NCI-H446 (cell line): ENCODE results near the gene MED9.

ENCODE experiments used
- DNase-seq, 2 experiments: peaks; one replicate each; lab custom pipeline; 2025; lab: John Stamatoyannopoulos, UW

MED9 gene

GRCh38 chr17:17516941-17517720 lies 40.3 kb downstream of the MED9 start:
- DNase-seq: no peak

DNA sequence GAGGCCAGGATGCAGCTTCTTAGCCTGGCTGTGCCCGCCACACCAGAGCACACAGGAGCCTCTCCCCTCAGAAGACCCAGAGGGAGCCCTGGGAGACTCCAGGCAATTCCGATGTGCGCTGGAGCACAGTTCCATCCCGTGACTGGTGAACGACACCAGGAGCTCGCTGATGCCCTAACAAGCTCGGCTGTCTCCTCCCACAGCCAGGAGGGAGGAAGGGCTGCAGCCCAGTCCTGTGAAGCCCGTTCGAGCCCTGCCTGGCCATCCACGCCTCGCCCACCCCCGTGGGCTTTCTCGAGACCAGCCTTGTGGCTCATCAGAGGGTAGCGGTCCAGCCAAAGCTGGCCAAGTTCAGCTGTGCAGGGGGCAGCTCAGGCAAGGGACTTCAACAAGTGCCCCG lies 41.2 kb downstream of the MED9 start:
- no peak for DNase-seq

GRCh38 chr17:17518951-17519350 lies 42.2 kb downstream of the MED9 start:
- no peak for DNase-seq

DNA sequence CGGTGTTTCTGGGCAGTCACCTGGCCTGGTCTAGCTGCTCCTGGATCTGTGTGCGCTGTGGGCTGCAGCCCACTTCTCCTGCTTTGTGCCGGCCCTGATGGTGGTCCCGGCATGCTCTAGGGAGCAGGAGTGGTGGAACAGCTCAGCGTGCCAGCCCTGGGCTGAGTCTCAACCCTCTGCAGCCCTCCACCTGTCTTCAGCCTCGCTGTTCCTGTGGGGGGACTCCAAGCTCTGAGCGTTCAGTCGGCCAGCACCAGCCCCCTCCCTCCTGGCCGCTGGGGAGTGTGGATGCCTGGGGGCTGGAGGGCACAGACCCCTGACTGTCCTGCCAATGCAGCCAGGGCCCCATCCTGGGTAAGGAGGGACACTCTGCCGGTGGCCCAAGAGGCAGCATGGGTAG lies 43.1 kb downstream of the MED9 start:
- no peak for DNase-seq

DNA sequence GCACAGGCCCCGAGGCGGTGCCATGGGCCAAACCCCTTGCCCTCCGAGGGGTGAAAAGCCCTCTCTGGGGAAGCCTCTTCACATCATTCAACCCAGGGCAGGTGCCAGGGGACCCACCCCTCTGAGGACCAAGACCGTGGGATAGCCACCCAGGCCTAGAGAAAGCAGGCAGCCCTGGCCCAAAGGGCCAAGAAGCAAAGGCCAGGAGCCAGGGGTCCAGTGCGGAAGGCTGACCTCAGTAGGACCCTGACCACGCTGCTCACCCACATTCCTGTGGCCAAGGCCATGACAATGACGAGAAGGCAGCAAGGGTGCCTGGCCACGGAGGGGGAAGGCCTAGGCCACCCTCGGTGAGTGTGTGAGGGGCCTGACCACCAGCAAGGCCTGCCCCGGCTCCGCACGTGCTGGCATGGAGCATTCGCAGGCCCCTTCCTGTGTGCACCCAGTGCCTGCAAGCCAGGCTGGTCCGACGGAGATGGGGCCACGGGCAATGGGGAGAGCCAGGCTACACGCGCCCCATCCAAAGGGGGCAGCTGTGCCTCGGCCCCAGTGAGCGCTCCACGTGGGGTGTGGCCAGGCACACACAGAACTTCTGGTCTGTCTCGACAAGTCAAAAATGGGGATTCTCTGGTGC lies 43.9 kb downstream of the MED9 start:
- DNase-seq: no peak

DNA sequence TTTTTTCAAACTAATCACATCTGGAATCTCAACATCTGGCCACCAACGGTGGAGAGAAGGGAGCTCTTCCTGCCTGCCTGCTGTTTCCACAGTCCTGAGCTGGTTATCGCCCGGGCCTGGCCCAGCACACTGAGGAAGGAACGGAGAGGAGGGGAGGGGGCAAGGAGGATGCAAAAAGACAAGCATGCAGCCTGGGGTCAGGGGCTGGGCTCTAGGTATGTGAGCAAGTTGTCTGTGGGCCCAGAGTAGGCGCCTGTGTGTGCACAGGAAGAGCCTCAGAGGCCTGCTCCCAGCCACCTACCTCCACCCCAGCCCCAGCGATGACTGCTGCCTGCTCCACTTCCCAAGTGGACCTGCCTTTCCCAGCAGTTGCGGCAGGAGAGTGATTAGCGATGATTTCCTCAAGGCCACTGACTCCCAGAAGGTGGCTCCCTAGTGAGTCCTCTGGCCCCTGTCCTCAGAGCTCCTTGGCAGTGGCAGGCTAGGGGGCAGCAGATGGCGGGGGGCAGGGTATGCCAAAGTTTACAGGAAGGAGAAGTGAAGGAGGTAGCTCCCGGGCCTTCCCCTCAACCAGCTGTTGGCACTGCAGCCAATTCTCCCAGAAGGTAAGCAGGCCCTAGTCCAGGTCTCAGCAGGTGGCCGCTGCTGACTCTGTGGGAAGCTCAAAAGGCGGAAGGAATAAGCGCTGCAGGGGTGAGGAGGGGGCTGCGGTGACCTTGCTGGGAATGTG lies 46.4 kb downstream of the MED9 start:
- peak; percentile 49 to 88 for DNase-seq

DNA sequence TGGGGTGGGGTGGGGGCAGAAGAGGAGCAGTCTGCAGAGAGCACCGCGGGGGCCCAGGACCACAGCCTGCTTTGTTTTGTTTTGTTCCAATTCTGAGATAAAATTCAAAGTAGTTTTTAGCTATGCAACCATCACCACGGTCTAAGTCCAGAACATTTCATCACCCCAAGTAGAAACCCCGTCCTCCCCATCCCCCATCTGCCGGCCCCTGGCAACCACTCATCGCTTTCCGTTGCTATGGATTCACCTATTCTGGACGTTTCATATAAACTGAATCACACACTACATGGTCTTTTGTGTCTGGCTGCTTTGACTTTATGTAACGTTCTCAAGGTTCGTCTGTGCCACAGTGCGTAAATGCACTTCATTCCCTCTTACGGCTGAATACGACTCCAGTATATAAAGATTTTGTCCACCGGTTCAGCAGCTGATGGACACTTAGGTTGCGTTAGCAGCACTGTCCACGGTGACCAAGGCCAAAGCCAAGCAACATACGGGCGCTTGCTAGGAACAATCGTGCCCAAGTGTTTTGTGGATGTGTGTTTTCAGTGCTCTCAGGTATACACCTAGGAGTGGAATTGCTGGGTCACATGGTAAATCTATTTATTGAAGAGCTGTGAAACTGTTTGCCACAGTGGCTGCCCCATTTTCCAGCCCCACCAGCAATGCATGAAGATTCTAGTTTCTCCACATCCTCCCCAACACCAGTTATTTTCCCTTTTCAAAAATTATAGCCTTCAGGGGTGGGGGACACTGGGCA lies 47.1 kb downstream of the MED9 start:
- DNase-seq: no peak

DNA sequence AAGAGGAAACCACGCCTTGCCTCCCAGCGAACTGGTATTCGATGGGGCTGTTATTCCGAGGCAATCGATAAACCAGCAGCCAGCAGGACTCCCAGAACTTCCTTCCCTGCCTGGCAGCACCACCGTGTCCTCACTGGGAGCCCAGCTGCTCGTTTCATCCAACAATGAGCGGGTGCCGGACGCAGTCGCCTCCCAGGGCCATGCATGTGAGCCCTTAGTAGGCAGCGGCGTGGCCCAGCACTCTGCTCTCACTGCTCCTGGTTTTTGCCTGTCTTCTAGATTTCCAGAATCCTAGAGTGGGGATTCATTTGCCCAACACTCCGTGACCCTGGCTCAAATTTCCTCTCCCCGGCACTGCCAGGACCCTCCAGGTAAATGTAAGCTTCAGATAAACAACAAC lies 48.5 kb downstream of the MED9 start:
- no peak for DNase-seq

DNA sequence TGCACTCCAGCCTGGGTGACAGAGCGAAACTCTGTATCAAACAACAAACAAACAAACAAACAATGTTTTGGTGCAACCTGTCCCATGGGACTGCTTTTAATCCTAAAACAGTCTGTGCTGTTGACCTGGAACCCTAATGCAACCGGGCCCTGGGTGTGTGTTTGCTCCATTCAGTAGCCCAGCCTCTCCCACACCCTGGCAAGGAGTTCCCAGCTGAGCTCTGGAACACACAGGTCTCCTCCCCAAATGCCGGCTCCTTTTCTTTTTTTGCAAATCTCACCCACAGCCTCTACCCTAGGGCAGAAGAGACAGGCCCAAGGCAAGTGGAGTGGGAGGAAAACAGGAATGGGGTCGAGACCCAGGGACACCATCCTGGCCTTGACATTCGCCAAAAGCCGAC lies 49.2 kb downstream of the MED9 start:
- DNase-seq: no peak

- no peak for DNase-seq
Measured at GRCh38 chr17:17526369-17526768, 49.6 kb downstream of the MED9 start.

DNA sequence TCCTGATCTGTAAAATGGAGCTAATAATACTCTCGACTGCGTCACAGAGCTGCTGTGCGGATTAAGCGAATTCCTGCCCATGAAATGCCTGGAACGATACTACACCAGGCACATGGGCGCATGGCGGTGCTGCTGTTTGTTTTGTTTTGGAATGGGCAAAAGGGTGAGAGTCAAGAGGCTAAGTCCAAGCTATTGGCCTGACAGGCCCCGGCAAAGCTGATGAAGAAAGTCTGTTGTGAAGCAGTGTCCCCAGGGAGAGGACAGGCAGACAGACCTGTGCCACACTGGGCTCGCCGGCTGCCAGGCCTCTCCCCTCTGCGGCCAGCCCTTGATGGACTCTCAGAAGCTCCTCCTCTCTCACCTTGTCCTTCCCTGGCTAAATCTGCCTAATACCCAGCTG lies 50.7 kb downstream of the MED9 start:
- DNase-seq: no peak

DNA sequence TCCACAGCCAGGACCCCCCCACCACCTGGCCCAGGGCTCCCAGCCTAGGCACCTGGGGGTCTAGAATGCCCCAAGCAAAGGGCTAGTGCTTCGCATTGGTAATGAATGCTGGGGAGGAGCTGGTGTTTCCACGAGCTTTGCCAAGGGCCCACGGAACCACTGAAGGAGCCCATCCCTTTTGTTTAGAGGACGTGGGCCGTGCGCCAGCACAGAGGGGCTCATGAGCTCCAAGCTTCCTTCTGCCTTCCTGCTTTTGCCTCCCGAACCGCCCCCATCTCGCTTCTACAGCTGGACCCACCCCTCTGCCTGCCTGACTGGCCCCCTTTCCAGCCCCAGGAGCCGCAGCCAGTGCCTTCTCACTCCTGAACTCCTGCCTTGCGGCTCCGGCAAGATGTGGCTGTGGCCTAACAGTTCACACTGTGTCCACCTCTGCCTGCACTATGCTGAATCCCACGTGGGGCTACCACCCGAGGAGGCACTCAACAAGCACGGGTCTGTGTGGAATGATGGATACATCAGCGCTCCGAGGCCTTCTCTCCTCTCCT lies 51.2 kb downstream of the MED9 start:
- DNase-seq: no peak

DNA sequence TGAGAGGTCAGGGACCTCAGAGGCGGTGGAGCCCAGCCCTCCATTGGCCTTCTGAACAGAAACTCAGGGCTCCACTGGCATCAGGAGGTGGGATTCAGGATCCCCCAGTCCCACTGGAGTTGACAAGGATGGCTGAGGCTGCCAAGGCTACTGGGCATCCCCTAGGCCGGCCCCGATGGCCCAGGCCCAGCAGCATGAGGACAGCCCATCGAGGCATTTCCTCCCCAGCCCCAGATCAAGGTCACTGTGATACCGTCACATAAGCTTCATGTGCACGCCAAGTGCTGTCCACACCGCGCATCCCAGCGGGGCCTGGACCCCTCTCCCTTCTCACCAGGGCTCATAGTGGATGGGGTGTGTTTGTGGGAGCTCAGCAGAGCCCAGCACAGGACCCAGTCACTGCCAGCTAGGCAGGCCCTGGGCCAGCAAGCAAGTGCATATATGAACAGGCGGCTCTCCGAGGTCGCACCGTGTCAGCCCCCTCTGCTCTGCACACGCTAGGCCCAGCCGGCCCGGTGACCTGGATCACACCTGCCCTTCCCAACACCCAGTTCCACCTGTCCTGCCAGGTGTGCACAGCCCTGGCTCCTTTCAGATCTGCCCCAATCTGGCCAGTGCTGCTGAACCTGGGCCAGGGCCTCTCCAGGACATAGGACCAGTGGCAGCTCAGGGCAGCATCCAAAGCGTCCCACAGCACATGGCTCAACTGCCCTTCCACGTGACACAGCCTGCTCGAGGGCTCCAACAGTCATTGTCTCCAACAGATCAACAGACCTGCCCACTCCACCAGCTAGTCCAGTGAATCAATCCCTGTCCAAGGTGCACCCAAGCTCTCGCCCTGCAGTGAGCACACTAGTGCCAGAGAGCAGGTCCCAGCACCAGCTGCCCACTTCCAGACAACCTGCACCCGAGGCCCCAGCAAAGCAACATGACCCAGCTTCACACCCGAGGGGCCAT lies 52.2 kb downstream of the MED9 start:
- no peak for DNase-seq

DNA sequence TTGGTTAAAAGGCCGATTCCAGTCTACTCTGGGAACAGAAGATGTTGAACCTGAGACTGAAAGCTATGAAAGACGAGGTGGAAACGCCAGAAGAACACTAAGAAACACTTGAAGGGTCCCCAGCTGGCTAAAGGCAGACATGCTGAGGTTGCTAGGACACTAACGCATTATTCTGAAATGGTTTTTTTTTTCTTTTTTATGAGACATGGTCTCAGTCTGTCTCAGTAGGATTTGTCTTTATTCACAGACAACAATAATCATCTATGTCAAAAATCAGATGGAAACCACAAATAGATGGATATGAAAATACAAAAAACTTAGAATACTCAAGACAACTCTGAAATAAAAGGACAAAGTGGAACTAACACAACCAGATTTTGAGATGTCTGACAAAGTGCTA lies 54.4 kb downstream of the MED9 start:
- DNase-seq: no peak

- DNase-seq: no peak
Measured at GRCh38 chr17:17532991-17533390, 56.2 kb downstream of the MED9 start.

- DNase-seq: no peak
Measured at GRCh38 chr17:17533901-17534441, 57.2 kb downstream of the MED9 start.

GRCh38 chr17:17535957-17536356 lies 59.2 kb downstream of the MED9 start:
- peak in 1 of 2 experiments; percentile 58 for DNase-seq

GRCh38 chr17:17536702-17537101 lies 59.9 kb downstream of the MED9 start:
- no peak for DNase-seq

DNA sequence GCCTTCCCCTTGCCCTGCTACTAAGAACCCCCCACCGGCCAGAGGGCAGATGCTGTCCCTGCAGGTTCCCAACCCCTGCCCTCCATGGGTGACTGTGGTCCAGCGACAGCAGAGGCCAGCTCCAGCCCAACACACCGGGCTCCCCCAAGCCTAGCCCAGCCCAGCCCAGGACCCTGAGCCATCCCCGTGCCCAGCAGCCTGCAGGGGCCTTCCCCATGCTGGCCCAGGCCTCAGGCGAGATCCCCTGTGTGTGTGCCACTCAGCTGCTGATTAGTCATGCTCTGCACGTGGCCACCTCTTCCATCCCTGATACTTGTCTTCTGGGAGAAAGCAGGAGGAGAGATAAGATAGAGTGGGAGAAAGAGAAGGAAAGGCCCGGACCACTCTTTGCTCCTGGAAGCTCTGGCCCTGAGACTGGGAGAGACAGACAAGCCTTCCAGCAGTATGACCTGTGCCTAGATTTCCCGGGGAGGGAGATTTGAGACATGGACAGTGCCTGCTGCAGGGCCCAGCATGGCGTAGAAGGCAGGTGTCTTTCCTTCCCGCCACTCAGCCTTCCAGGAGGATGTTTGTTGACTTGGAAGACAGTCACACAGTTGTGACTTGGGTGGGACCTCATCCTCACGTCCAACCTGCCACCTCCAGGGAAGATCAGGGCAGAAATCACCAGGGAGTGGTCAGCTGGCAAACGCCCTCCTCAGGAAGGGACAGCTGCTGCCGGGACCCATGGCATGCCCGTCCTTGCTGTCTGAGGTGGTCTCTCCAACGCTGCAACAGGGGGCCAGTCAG lies 60.7 kb downstream of the MED9 start:
- no peak for DNase-seq
